SH-SY5Y (cell line): Measurements from ENCODE around the gene ALG14.

ENCODE experiments used
- GATA2 ChIP-seq: IDR thresholded peaks from 2 replicates; pipeline ENCODE4 v1.6.1; 2011; ENCODE audit warnings: mild to moderate bottlenecking, low read depth, low read length
- GATA3 ChIP-seq: IDR thresholded peaks from 2 replicates; pipeline ENCODE4 v1.6.1; 2011; ENCODE audit warnings: low read depth, mild to moderate bottlenecking, low read length, moderate library complexity

- TF ChIP-seq GATA2 (no peak), GATA3 (no peak)
These were observed 62.6 kb downstream of the ALG14 start for GRCh38 chr1:95010158-95010557.
